CD14-positive monocyte (primary cell): ENCODE data around the gene CIB4. TPM values are rescaled to one million over a fixed set of nuclear protein-coding genes. Genes with fewer than 3 reads are reported as not detected.

Source experiments
- DNase-seq, 3 donors: peaks; one replicate each; pipeline ENCODE4 v3.0.0-alpha.2; 2011 to 2022
- H2AFZ ChIP-seq: 2 replicates; pipeline ENCODE4 v1.6.0; 2012; ENCODE audit warnings: mild to moderate bottlenecking, low read depth, low read length, inconsistent platforms; ENCODE audit not compliant: insufficient read depth, poor library complexity, severe bottlenecking
- H3K27ac ChIP-seq, 2 donors: 1 replicate in 1 of 2; 2 replicates in 1 of 2; pipeline ENCODE4 v1.5.1; 2012 to 2013; ENCODE audit warnings: low read length in 2 of 2, control low read depth in 1 of 2, inconsistent platforms in 1 of 2, low read depth in 1 of 2, mild to moderate bottlenecking in 1 of 2
- H3K27me3 ChIP-seq, 2 donors: one replicate each; pipeline versions ENCODE4 v1.6.0 to v1.6.1; 2011 to 2013; ENCODE audit warnings: low read length in 2 of 2; ENCODE audit not compliant: control insufficient read depth in 2 of 2, insufficient read depth in 2 of 2
- H3K36me3 ChIP-seq, 2 donors: replicated peaks in 1 of 2; 1 replicate in 1 of 2; 2 replicates in 1 of 2; pipeline versions ENCODE4 v1.5.1 to v1.6.1; 2012 to 2013; ENCODE audit warnings: low read length in 2 of 2, control low read depth in 1 of 2, inconsistent platforms in 1 of 2, mild to moderate bottlenecking in 1 of 2; ENCODE audit not compliant: insufficient read depth in 2 of 2, control insufficient read depth in 1 of 2
- H3K4me1 ChIP-seq, 2 donors: 1 replicate in 1 of 2; 2 replicates in 1 of 2; pipeline versions ENCODE4 v1.5.1 to v1.6.1; 2012 to 2013; ENCODE audit warnings: low read length in 2 of 2, control low read depth in 1 of 2, inconsistent platforms in 1 of 2, mild to moderate bottlenecking in 1 of 2, moderate library complexity in 1 of 2; ENCODE audit not compliant: insufficient read depth in 2 of 2, control insufficient read depth in 1 of 2
- H3K4me2 ChIP-seq: replicated peaks from 2 replicates; pipeline ENCODE3; 2012; ENCODE audit warnings: low read length, moderate library complexity, mild to moderate bottlenecking; ENCODE audit not compliant: poor library complexity, severe bottlenecking; ENCODE audit errors: extremely low read depth
- H3K4me3 ChIP-seq, 3 experiments: fragments of 200-600 bp in 1 of 3; sonication (generic) in 1 of 3; replicated peaks in 1 of 3; 1 replicate in 2 of 3; 2 replicates in 1 of 3; pipeline ENCODE4 v1.5.1; 2011 to 2013; ENCODE audit warnings: low read length in 3 of 3, mild to moderate bottlenecking in 3 of 3, control low read depth in 2 of 3, low read depth in 2 of 3, inconsistent platforms in 1 of 3, moderate library complexity in 1 of 3
- H3K79me2 ChIP-seq: 2 replicates; pipeline ENCODE4 v1.6.0; 2012; ENCODE audit warnings: mild to moderate bottlenecking, control low read depth, inconsistent platforms, low read length, moderate library complexity; ENCODE audit not compliant: insufficient read depth
- H3K9ac ChIP-seq: 2 replicates; pipeline ENCODE4 v1.6.0; 2017; ENCODE audit warnings: low read length, mild to moderate bottlenecking; ENCODE audit not compliant: insufficient read depth, poor library complexity, severe bottlenecking
- H3K9me3 ChIP-seq, 2 donors: replicated peaks in 1 of 2; 1 replicate in 1 of 2; 2 replicates in 1 of 2; pipeline versions ENCODE4 v1.5.1 to v1.6.1; 2012 to 2013; ENCODE audit warnings: low read length in 2 of 2, control low read depth in 1 of 2; ENCODE audit not compliant: control insufficient read depth in 1 of 2, insufficient read depth in 1 of 2
- H4K20me1 ChIP-seq: 2 replicates; pipeline ENCODE4 v1.6.0; 2012; ENCODE audit warnings: mild to moderate bottlenecking, low read length, control low read depth, moderate library complexity; ENCODE audit not compliant: insufficient read depth
- H3K27ac Mint-ChIP-seq, 7 donors: one replicate each; pipeline ENCODE4 v1.8.0; 2020; ENCODE audit warnings: mild to moderate bottlenecking in 7 of 7, mixed read lengths in 7 of 7, moderate library complexity in 6 of 7, inconsistent platforms in 2 of 7
- H3K27me3 Mint-ChIP-seq, 3 donors: one replicate each; pipeline ENCODE4 v1.8.0; 2021 to 2022; ENCODE audit warnings: low read depth in 3 of 3, mild to moderate bottlenecking in 3 of 3, mixed read lengths in 3 of 3, moderate library complexity in 3 of 3, inconsistent platforms in 1 of 3
- H3K36me3 Mint-ChIP-seq, 2 donors: one replicate each; pipeline ENCODE4 v1.8.0; 2020; ENCODE audit warnings: mixed read lengths in 2 of 2, inconsistent platforms in 1 of 2, mild to moderate bottlenecking in 1 of 2
- H3K4me1 Mint-ChIP-seq: one replicate; pipeline ENCODE4 v1.8.0; 2020; ENCODE audit warnings: mild to moderate bottlenecking, mixed read lengths
- H3K4me3 Mint-ChIP-seq, 2 donors: one replicate each; pipeline ENCODE4 v1.8.0; 2020; ENCODE audit warnings: mild to moderate bottlenecking in 2 of 2, mixed read lengths in 2 of 2, moderate library complexity in 1 of 2
- H3K9me3 Mint-ChIP-seq, 7 donors: one replicate each; pipeline ENCODE4 v1.8.0; 2020 to 2022; ENCODE audit warnings: mixed read lengths in 7 of 7, mild to moderate bottlenecking in 6 of 7, moderate library complexity in 6 of 7, inconsistent platforms in 2 of 7
- CTCF ChIP-seq: fragments of 200-600 bp; IDR thresholded peaks from one replicate; pipeline ENCODE4 v1.8.0; 2022; ENCODE audit warnings: antibody characterized with exemption, mild to moderate bottlenecking
- whole genome bisulfite sequencing: methylation state at CpG from one replicate; pipeline ENCODE4 v1.1.5; 2013; ENCODE audit warnings: missing lambda C conversion rate; ENCODE audit not compliant: insufficient coverage; 5-methylcytosine and 5-hydroxymethylcytosine counted together
- intact Hi-C, 2 donors: fragments of 100-400 bp; cut with micrococcal nuclease; formaldehyde crosslinking; loops; one replicate each; pipeline versions ENCODE4 v1.15.0 to v1.15.1; 2023
- polyA plus RNA-seq, 3 donors: library from polyadenylated mRNA; depleted of rRNA in 1 of 3; unstranded in 2 of 3; stranded (reverse) in 1 of 3; fragments of 300-500 nt in 2 of 3; fragments of >200 nt in 1 of 3; fragmentation: Illumina TruSeq in 2 of 3; gene quantifications; 1 replicate in 2 of 3; 2 replicates in 1 of 3; pipeline ENCODE4 v1.2.3, GENCODE V29; 2012 to 2021

CIB4 gene
- polyA plus RNA-seq, 3 donors, result not detected

GRCh38 chr2:26540961-26541360 is 100.2 kb downstream of the CIB4 start:
- no peaks in the 10 kb centered on the region for H3K27me3 ChIP-seq
- H3K9ac ChIP-seq, result no peak overlapping the region
- H3K4me1 ChIP-seq, result no peaks in the 10 kb centered on the region
- no peaks in the 10 kb centered on the region for H3K79me2 ChIP-seq
- H3K36me3 Mint-ChIP-seq, result no peaks in the 10 kb centered on the region
- H4K20me1 ChIP-seq, result no peaks in the 10 kb centered on the region
- H3K4me2 ChIP-seq, result no peak overlapping the region
- no peak overlapping the region for H3K4me3 Mint-ChIP-seq
- H3K4me1 Mint-ChIP-seq, result no peaks in the 10 kb centered on the region
- intact Hi-C loops, result no loop called here
- H3K27me3 Mint-ChIP-seq, result peaks cover 2 to 11% (median 8%) of the 10 kb centered on the region in 3 donors
- no peak for DNase-seq
- no peaks in the 10 kb centered on the region for H3K36me3 ChIP-seq
- H3K4me3 ChIP-seq, result no peak overlapping the region
- H3K9me3 Mint-ChIP-seq, result no peaks in the 10 kb centered on the region
- WGBS, result 60% methylated on average over 1 of the region's 6 CpGs
- H3K9me3 ChIP-seq, result no peaks in the 10 kb centered on the region
- H3K27ac ChIP-seq, result no peak overlapping the region
- no peak for TF ChIP-seq CTCF
- no peak overlapping the region for H2AFZ ChIP-seq
- peak overlapping the region in 1 of 7 donors; percentile 61 for H3K27ac Mint-ChIP-seq

GRCh38 chr2:26540306-26540705 is 100.9 kb downstream of the CIB4 start:
- H3K36me3 Mint-ChIP-seq, result no peaks in the 10 kb centered on the region
- H3K27me3 Mint-ChIP-seq, result peaks cover 2 to 11% (median 10%) of the 10 kb centered on the region in 3 donors
- H3K9ac ChIP-seq, result no peak overlapping the region
- H3K27ac Mint-ChIP-seq, result no peak overlapping the region
- H3K4me3 Mint-ChIP-seq, result no peak overlapping the region
- 55% methylated on average over 4 of the region's 10 CpGs for WGBS
- H3K27me3 ChIP-seq, result no peaks in the 10 kb centered on the region
- H3K36me3 ChIP-seq, result no peaks in the 10 kb centered on the region
- no peak overlapping the region for H3K27ac ChIP-seq
- H3K4me3 ChIP-seq, result no peak overlapping the region
- no peak for TF ChIP-seq CTCF
- H3K9me3 Mint-ChIP-seq, result no peaks in the 10 kb centered on the region
- DNase-seq, result no peak
- H3K4me1 ChIP-seq, result no peaks in the 10 kb centered on the region
- H4K20me1 ChIP-seq, result no peaks in the 10 kb centered on the region
- H3K4me2 ChIP-seq, result no peak overlapping the region
- H3K9me3 ChIP-seq, result no peaks in the 10 kb centered on the region
- no peaks in the 10 kb centered on the region for H3K4me1 Mint-ChIP-seq
- H2AFZ ChIP-seq, result no peak overlapping the region
- intact Hi-C loops, result no loop called here
- H3K79me2 ChIP-seq, result no peaks in the 10 kb centered on the region
